ENCODE data around the gene EED. TPM values are rescaled to one million over a fixed set of nuclear protein-coding genes. Genes with fewer than 3 reads are reported as not detected.
A peak's percentile ranks its signal among the peaks of the same experiment; 100 is the strongest.

EED gene, protein sequence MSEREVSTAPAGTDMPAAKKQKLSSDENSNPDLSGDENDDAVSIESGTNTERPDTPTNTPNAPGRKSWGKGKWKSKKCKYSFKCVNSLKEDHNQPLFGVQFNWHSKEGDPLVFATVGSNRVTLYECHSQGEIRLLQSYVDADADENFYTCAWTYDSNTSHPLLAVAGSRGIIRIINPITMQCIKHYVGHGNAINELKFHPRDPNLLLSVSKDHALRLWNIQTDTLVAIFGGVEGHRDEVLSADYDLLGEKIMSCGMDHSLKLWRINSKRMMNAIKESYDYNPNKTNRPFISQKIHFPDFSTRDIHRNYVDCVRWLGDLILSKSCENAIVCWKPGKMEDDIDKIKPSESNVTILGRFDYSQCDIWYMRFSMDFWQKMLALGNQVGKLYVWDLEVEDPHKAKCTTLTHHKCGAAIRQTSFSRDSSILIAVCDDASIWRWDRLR
- 39.8 and 40.1 TPM in 2 replicates for polyA plus RNA-seq
- 46.3 and 55.2 TPM in 2 replicates for polyA minus RNA-seq

DNA sequence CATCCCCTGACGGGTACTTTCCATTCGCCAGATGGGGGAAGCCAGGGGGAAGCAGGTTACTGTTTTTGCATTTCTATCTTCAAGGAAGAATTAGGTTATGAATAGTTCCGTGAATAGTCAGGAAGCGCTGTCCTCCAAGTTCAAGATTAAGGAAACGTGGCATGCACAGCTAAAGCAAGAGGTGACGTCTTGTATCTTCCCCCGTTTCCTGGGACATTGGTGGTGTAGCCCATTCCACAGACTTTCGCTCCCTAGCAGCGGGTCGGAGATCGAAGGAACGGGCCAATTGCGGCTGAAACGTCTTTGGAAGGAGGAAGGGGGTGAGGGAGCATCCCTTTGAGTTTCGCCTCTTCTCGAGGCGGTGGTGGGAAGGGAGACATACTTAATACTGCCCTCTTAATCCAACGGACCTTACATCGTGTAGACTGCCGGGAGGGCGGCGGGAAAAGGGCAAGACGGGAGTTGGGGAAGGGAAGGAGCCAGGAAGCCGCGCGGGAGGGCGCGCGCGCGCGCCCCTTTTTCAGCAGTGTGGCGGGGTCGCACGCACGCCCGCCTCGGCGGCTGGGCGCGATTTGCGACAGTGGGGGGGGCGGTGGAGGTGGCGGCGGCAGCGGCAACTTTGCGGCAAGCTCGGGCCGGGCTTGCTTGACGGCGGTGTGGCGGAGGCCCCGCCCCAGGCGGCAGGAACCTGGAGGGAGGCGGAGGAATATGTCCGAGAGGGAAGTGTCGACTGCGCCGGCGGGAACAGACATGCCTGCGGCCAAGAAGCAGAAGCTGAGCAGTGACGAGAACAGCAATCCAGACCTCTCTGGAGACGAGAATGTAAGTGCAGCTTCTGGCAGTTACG, at the start of gene EED:
Gene EED (plus strand): TSS at position 232 of the 847 bp plus-strand sequence. CDS start 477 bp downstream, at position 709.
- H3K36me3 ChIP-seq (ENCODE audit: insufficient read depth, low read length): no peaks in the 10 kb centered on the region

DNA sequence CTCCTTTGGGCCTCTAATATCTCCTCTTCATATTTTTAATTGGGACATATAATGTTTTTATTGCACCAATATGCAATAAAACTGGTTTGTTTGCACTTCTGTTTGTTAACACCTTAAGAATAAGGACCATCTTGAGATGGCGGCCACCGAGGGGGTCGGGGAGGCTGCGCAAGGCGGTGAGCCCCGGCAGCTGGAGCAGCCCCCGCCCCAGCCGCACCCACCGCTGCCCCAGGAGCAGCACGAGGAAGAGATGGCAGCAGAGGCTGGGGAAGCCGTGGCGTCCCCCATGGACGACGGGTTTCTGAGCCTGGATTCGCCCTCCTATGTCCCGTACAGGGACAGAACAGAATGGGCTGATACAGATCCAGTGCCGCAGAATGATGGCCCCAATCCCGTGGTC, 49.6 kb upstream of the EED start:
- H3K27me3 ChIP-seq (ENCODE audit: insufficient read depth, low read depth, low read length): no peaks in the 10 kb centered on the region
- H4K20me1 ChIP-seq (ENCODE audit: insufficient read depth): no peaks in the 10 kb centered on the region
- H3K4me3 ChIP-seq (ENCODE audit: low read length): no peak overlapping the region
- H3K9ac ChIP-seq (ENCODE audit: low read length): no peak overlapping the region
- H3K9me3 ChIP-seq (ENCODE audit: low read length): no peaks in the 10 kb centered on the region
- H3F3A ChIP-seq (ENCODE audit: insufficient read depth, low read length, poor library complexity, severe bottlenecking): no peaks in the 10 kb centered on the region
- H3K9me2 ChIP-seq (ENCODE audit: insufficient read depth, low read length): no peaks in the 10 kb centered on the region
- no peaks in the 10 kb centered on the region for H3K79me2 ChIP-seq (replicated peaks; ENCODE audit: insufficient read depth, low read length)
- no peak overlapping the region for H3K27ac ChIP-seq (ENCODE audit: low read length)
- no peak overlapping the region for H2AFZ ChIP-seq (ENCODE audit: low read depth, low read length)
- H3K36me3 ChIP-seq (ENCODE audit: insufficient read depth, low read length): no peaks in the 10 kb centered on the region
- H3K4me2 ChIP-seq (ENCODE audit: low read length): no peak overlapping the region
- TF ChIP-seq RAD21 (conservative IDR thresholded peaks at IDR 0.05) (no peak), EZH2 (IDR thresholded peaks at IDR 0.05; ENCODE audit: borderline replicate concordance, insufficient read depth, low read length, poor library complexity, severe bottlenecking) (no peak), SMC3 (conservative IDR thresholded peaks at IDR 0.05; ENCODE audit: poor library complexity) (no peak), EP300 (conservative IDR thresholded peaks at IDR 0.05; ENCODE audit: poor library complexity, severe bottlenecking) (no peak), POLR2AphosphoS5 (IDR thresholded peaks at IDR 0.05) (no peak), MXI1 (conservative IDR thresholded peaks at IDR 0.05; ENCODE audit: poor library complexity, severe bottlenecking) (no peak)
- TF ChIP-seq, protein P1, sequence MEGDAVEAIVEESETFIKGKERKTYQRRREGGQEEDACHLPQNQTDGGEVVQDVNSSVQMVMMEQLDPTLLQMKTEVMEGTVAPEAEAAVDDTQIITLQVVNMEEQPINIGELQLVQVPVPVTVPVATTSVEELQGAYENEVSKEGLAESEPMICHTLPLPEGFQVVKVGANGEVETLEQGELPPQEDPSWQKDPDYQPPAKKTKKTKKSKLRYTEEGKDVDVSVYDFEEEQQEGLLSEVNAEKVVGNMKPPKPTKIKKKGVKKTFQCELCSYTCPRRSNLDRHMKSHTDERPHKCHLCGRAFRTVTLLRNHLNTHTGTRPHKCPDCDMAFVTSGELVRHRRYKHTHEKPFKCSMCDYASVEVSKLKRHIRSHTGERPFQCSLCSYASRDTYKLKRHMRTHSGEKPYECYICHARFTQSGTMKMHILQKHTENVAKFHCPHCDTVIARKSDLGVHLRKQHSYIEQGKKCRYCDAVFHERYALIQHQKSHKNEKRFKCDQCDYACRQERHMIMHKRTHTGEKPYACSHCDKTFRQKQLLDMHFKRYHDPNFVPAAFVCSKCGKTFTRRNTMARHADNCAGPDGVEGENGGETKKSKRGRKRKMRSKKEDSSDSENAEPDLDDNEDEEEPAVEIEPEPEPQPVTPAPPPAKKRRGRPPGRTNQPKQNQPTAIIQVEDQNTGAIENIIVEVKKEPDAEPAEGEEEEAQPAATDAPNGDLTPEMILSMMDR (IDR thresholded peaks at IDR 0.05; ENCODE audit: poor library complexity, severe bottlenecking): no peak

More for the DNA sequence above, at the start of gene EED:
- H3K4me2 ChIP-seq (ENCODE audit: low read length): peak within 1 kb of the TSS; percentile 94
- no peaks in the 10 kb centered on the region for H3K9me2 ChIP-seq (ENCODE audit: insufficient read depth, low read length)
- peak; percentile 98 for TF ChIP-seq TAF1 (IDR thresholded peaks at IDR 0.05; ENCODE audit: low read depth)
- TF ChIP-seq MXI1 (conservative IDR thresholded peaks at IDR 0.05; ENCODE audit: poor library complexity, severe bottlenecking): peak; percentile 74
- no peak for TF ChIP-seq RAD21 (conservative IDR thresholded peaks at IDR 0.05)
- no peak for TF ChIP-seq EZH2 (IDR thresholded peaks at IDR 0.05; ENCODE audit: borderline replicate concordance, insufficient read depth, low read length, poor library complexity, severe bottlenecking)
- TF ChIP-seq, protein P2, sequence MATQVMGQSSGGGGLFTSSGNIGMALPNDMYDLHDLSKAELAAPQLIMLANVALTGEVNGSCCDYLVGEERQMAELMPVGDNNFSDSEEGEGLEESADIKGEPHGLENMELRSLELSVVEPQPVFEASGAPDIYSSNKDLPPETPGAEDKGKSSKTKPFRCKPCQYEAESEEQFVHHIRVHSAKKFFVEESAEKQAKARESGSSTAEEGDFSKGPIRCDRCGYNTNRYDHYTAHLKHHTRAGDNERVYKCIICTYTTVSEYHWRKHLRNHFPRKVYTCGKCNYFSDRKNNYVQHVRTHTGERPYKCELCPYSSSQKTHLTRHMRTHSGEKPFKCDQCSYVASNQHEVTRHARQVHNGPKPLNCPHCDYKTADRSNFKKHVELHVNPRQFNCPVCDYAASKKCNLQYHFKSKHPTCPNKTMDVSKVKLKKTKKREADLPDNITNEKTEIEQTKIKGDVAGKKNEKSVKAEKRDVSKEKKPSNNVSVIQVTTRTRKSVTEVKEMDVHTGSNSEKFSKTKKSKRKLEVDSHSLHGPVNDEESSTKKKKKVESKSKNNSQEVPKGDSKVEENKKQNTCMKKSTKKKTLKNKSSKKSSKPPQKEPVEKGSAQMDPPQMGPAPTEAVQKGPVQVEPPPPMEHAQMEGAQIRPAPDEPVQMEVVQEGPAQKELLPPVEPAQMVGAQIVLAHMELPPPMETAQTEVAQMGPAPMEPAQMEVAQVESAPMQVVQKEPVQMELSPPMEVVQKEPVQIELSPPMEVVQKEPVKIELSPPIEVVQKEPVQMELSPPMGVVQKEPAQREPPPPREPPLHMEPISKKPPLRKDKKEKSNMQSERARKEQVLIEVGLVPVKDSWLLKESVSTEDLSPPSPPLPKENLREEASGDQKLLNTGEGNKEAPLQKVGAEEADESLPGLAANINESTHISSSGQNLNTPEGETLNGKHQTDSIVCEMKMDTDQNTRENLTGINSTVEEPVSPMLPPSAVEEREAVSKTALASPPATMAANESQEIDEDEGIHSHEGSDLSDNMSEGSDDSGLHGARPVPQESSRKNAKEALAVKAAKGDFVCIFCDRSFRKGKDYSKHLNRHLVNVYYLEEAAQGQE (IDR thresholded peaks at IDR 0.05; ENCODE audit: borderline replicate concordance): peak; percentile 98
- TF ChIP-seq, protein P1 (IDR thresholded peaks at IDR 0.05; ENCODE audit: poor library complexity, severe bottlenecking): peak; percentile 44
- TF ChIP-seq EP300 (conservative IDR thresholded peaks at IDR 0.05; ENCODE audit: poor library complexity, severe bottlenecking): peak; percentile 73
- TF ChIP-seq SMC3 (conservative IDR thresholded peaks at IDR 0.05; ENCODE audit: poor library complexity): peak; percentile 45
- TF ChIP-seq POLR2AphosphoS5 (IDR thresholded peaks at IDR 0.05): peak; percentile 91
- H3K27ac ChIP-seq (ENCODE audit: low read length): peak within 1 kb of the TSS; percentile 98
- H3F3A ChIP-seq (ENCODE audit: insufficient read depth, low read length, poor library complexity, severe bottlenecking): no peaks in the 10 kb centered on the region
- no peaks in the 10 kb centered on the region for H3K27me3 ChIP-seq (ENCODE audit: insufficient read depth, low read depth, low read length)
- peaks cover 42% of the 10 kb centered on the region for H3K79me2 ChIP-seq (replicated peaks; ENCODE audit: insufficient read depth, low read length)
- no peaks in the 10 kb centered on the region for H3K9me3 ChIP-seq (ENCODE audit: low read length)
- H2AFZ ChIP-seq (ENCODE audit: low read depth, low read length): peak within 1 kb of the TSS; percentile 86
- H3K9ac ChIP-seq (ENCODE audit: low read length): peak within 1 kb of the TSS; percentile 91
- H4K20me1 ChIP-seq (ENCODE audit: insufficient read depth): no peaks in the 10 kb centered on the region
- peak within 1 kb of the TSS; percentile 72 for H3K4me3 ChIP-seq (ENCODE audit: low read length)
